ENCODE results near the gene GFER.

The GFER gene

DNA sequence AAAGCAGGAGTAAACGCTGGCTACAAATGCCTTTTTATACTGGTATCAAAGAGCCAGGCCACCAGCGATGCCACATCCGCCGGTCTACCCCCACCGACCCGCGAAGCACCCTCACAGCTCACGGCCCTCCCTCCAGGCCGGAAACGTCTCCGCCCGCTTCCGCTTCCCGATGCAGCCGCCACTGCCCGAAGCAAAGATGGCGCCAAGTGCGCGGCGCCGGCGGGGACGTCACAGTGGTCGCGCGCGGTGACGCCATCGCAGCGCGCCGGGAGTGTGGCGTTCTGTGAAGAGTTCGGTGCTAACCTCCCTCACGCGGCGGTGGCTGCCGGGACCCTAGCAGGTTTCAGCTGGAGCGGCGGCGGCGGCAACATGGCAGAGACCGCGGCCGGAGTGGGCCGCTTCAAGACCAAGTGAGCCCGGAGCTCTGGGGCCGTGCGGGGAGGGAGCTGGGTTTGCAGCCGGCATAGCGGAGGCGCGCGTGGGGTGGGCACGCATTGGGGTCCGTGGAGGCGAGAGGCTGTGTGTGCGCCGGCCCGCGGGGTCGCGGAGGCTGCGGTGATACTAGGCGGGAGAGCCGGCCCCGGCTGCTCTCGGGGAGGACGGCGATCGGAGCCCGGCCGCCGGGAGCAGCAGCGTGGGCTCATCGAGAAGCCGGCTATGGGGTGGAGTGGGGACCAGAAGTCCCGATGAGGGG is 12.1 kb upstream of the GFER start, which contains the start of gene TBL3 (continued):
- TF ChIP-seq ZNF169 (tag by site-specific recombination; IDR thresholded peaks at IDR 0.05) (no peak), SETDB1 (IDR thresholded peaks at IDR 0.05; ENCODE audit: insufficient read length, low read length) (no peak), ZNF549 (tag by site-specific recombination; IDR thresholded peaks at IDR 0.05) (no peak), ZNF600 (tag by site-specific recombination; IDR thresholded peaks at IDR 0.05) (no peak; the same call in 1 of the 2 replicates), KLF10 (tag by site-specific recombination; IDR thresholded peaks at IDR 0.05) (peak; percentile 84), ZNF501 (tag by site-specific recombination; IDR thresholded peaks at IDR 0.05) (peak; percentile 79), ZNF140 (tag by site-specific recombination; IDR thresholded peaks at IDR 0.05) (no peak), KLF1 (tag by site-specific recombination; IDR thresholded peaks at IDR 0.05) (peak; percentile 94), ZNF10 (tag by site-specific recombination; IDR thresholded peaks at IDR 0.05) (peak; percentile 48; the same call in 1 of the 2 replicates), ZNF830 (tag by site-specific recombination; IDR thresholded peaks at IDR 0.05; ENCODE audit: low read depth) (no peak), OVOL3 (tag by site-specific recombination; IDR thresholded peaks at IDR 0.05) (peak; percentile 82), KLF8 (tag by site-specific recombination; IDR thresholded peaks at IDR 0.05) (peak; percentile 98), ZNF426 (tag by site-specific recombination; IDR thresholded peaks at IDR 0.05) (no peak), ZNF350 (tag by site-specific recombination; IDR thresholded peaks at IDR 0.05) (no peak)
- TF ChIP-seq, protein P1, sequence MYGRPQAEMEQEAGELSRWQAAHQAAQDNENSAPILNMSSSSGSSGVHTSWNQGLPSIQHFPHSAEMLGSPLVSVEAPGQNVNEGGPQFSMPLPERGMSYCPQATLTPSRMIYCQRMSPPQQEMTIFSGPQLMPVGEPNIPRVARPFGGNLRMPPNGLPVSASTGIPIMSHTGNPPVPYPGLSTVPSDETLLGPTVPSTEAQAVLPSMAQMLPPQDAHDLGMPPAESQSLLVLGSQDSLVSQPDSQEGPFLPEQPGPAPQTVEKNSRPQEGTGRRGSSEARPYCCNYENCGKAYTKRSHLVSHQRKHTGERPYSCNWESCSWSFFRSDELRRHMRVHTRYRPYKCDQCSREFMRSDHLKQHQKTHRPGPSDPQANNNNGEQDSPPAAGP (tag by site-specific recombination; IDR thresholded peaks at IDR 0.05) = peak; percentile 98
- TF ChIP-seq, protein P2, sequence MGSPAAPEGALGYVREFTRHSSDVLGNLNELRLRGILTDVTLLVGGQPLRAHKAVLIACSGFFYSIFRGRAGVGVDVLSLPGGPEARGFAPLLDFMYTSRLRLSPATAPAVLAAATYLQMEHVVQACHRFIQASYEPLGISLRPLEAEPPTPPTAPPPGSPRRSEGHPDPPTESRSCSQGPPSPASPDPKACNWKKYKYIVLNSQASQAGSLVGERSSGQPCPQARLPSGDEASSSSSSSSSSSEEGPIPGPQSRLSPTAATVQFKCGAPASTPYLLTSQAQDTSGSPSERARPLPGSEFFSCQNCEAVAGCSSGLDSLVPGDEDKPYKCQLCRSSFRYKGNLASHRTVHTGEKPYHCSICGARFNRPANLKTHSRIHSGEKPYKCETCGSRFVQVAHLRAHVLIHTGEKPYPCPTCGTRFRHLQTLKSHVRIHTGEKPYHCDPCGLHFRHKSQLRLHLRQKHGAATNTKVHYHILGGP (tag by site-specific recombination; IDR thresholded peaks at IDR 0.05) = peak; percentile 56; the same call in 1 of the 2 replicates
- TF ChIP-seq, protein P3, sequence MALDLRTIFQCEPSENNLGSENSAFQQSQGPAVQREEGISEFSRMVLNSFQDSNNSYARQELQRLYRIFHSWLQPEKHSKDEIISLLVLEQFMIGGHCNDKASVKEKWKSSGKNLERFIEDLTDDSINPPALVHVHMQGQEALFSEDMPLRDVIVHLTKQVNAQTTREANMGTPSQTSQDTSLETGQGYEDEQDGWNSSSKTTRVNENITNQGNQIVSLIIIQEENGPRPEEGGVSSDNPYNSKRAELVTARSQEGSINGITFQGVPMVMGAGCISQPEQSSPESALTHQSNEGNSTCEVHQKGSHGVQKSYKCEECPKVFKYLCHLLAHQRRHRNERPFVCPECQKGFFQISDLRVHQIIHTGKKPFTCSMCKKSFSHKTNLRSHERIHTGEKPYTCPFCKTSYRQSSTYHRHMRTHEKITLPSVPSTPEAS (tag by site-specific recombination; IDR thresholded peaks at IDR 0.05) = 0 out of 2 replicates have a peak, but pooled peaks have one; percentile 6
- TF ChIP-seq, protein P4, sequence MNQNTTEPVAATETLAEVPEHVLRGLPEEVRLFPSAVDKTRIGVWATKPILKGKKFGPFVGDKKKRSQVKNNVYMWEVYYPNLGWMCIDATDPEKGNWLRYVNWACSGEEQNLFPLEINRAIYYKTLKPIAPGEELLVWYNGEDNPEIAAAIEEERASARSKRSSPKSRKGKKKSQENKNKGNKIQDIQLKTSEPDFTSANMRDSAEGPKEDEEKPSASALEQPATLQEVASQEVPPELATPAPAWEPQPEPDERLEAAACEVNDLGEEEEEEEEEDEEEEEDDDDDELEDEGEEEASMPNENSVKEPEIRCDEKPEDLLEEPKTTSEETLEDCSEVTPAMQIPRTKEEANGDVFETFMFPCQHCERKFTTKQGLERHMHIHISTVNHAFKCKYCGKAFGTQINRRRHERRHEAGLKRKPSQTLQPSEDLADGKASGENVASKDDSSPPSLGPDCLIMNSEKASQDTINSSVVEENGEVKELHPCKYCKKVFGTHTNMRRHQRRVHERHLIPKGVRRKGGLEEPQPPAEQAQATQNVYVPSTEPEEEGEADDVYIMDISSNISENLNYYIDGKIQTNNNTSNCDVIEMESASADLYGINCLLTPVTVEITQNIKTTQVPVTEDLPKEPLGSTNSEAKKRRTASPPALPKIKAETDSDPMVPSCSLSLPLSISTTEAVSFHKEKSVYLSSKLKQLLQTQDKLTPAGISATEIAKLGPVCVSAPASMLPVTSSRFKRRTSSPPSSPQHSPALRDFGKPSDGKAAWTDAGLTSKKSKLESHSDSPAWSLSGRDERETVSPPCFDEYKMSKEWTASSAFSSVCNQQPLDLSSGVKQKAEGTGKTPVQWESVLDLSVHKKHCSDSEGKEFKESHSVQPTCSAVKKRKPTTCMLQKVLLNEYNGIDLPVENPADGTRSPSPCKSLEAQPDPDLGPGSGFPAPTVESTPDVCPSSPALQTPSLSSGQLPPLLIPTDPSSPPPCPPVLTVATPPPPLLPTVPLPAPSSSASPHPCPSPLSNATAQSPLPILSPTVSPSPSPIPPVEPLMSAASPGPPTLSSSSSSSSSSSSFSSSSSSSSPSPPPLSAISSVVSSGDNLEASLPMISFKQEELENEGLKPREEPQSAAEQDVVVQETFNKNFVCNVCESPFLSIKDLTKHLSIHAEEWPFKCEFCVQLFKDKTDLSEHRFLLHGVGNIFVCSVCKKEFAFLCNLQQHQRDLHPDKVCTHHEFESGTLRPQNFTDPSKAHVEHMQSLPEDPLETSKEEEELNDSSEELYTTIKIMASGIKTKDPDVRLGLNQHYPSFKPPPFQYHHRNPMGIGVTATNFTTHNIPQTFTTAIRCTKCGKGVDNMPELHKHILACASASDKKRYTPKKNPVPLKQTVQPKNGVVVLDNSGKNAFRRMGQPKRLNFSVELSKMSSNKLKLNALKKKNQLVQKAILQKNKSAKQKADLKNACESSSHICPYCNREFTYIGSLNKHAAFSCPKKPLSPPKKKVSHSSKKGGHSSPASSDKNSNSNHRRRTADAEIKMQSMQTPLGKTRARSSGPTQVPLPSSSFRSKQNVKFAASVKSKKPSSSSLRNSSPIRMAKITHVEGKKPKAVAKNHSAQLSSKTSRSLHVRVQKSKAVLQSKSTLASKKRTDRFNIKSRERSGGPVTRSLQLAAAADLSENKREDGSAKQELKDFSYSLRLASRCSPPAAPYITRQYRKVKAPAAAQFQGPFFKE (tag by site-specific recombination; IDR thresholded peaks at IDR 0.05; ENCODE audit: borderline replicate concordance) = peak; percentile 84; the same call in 1 of the 2 replicates
- TF ChIP-seq, protein P5, sequence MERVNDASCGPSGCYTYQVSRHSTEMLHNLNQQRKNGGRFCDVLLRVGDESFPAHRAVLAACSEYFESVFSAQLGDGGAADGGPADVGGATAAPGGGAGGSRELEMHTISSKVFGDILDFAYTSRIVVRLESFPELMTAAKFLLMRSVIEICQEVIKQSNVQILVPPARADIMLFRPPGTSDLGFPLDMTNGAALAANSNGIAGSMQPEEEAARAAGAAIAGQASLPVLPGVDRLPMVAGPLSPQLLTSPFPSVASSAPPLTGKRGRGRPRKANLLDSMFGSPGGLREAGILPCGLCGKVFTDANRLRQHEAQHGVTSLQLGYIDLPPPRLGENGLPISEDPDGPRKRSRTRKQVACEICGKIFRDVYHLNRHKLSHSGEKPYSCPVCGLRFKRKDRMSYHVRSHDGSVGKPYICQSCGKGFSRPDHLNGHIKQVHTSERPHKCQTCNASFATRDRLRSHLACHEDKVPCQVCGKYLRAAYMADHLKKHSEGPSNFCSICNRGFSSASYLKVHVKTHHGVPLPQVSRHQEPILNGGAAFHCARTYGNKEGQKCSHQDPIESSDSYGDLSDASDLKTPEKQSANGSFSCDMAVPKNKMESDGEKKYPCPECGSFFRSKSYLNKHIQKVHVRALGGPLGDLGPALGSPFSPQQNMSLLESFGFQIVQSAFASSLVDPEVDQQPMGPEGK (tag by site-specific recombination; IDR thresholded peaks at IDR 0.05) = peak; percentile 95
- TF ChIP-seq, protein P6, sequence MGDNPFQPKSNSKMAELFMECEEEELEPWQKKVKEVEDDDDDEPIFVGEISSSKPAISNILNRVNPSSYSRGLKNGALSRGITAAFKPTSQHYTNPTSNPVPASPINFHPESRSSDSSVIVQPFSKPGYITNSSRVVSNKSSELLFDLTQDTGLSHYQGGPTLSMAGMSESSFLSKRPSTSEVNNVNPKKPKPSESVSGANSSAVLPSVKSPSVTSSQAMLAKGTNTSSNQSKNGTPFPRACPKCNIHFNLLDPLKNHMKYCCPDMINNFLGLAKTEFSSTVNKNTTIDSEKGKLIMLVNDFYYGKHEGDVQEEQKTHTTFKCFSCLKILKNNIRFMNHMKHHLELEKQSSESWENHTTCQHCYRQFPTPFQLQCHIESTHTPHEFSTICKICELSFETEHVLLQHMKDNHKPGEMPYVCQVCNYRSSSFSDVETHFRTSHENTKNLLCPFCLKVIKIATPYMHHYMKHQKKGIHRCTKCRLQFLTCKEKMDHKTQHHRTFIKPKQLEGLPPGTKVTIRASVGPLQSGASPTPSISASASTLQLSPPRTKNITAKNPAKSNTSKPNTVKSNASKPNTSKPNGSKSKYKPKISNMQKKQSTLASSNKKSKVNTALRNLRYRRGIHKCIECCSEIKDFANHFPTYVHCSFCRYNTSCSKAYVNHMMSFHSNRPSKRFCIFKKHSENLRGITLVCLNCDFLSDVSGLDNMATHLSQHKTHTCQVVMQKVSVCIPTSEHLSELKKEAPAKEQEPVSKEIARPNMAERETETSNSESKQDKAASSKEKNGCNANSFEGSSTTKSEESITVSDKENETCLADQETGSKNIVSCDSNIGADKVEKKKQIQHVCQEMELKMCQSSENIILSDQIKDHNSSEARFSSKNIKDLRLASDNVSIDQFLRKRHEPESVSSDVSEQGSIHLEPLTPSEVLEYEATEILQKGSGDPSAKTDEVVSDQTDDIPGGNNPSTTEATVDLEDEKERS (tag by site-specific recombination; IDR thresholded peaks at IDR 0.05) = no peak
- TF ChIP-seq, protein P7, sequence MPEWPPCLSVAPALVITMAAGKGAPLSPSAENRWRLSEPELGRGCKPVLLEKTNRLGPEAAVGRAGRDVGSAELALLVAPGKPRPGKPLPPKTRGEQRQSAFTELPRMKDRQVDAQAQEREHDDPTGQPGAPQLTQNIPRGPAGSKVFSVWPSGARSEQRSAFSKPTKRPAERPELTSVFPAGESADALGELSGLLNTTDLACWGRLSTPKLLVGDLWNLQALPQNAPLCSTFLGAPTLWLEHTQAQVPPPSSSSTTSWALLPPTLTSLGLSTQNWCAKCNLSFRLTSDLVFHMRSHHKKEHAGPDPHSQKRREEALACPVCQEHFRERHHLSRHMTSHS (tag by site-specific recombination; IDR thresholded peaks at IDR 0.05) = peak; percentile 60; the same call in 1 of the 2 replicates
- TF ChIP-seq, protein P8, sequence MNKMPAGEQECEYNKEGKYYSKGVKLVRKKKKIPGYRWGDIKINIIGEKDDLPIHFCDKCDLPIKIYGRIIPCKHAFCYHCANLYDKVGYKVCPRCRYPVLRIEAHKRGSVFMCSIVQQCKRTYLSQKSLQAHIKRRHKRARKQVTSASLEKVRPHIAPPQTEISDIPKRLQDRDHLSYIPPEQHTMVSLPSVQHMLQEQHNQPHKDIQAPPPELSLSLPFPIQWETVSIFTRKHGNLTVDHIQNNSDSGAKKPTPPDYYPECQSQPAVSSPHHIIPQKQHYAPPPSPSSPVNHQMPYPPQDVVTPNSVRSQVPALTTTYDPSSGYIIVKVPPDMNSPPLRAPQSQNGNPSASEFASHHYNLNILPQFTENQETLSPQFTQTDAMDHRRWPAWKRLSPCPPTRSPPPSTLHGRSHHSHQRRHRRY (tag by site-specific recombination; IDR thresholded peaks at IDR 0.05) = no peak; the same call in 1 of the 2 replicates
